NT2/D1 (cell line): ENCODE measurements around the gene MCEE.

ENCODE experiments used
- SUZ12 ChIP-seq: IDR thresholded peaks from 2 replicates; pipeline ENCODE4 v1.6.1; 2011; ENCODE audit not compliant: insufficient read length, insufficient read depth; ENCODE audit errors: extremely low read depth
- YY1 ChIP-seq: IDR thresholded peaks from 2 replicates; pipeline ENCODE4 v1.6.1; 2011; ENCODE audit not compliant: insufficient read length, insufficient read depth
- ZNF274 ChIP-seq: IDR thresholded peaks from 2 replicates; pipeline ENCODE4 v1.6.1; 2011; ENCODE audit warnings: mild to moderate bottlenecking, low read depth, low read length

DNA sequence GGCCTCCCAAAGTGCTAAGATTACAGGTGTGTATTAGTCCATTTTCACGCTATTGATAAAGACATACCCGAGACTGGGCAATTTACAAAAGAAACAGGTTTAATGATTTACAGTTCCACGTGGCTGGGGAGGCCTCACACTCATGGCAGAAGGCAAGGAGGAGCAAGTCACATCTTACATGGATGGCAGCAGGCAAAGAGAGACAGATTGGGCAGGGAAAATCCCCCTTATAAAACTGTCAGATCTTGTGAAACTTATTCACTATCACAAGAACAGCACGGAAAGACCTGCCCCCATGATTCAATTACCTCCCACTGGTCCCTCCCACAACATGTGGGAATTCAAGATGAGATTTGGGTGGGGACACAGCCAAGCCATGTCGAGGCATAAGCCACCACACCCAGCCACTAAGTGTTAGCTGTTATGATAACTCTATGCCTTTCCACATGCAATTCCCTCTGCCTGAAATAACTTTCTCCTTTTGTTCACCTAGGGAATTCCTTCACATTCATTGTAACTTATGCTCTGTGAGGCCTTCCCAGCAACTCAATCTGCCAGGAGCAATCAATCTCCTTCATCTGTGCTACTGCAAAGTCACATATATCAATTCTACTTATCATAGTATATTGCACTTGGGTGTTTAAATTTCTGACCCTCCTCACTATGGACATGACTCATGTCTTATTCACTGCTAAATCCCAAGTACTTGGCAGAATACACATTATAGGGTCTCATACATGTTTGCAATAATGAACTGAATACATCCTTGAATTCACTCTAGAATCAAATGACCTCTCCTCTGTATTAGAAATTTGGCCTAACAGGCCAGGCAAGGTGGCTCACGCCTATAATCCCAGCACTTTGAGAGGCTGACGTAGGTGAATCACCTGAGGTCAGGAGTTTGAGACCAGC is 7.4 kb downstream of the MCEE start:
- TF ChIP-seq YY1 (no peak), ZNF274 (no peak), SUZ12 (no peak)
